GM18873 (cell line): Measurements from ENCODE around the gene UST.
"Not testable (repeated sequence)": the region's sequence is repeated elsewhere in the genome, so short reads cannot be mapped to it uniquely, and the experiment has no call there.

ENCODE experiments used
- ATAC-seq: cut with Tn5 transposase; IDR thresholded peaks from one replicate; pipeline ENCODE4 v1.9.1; 2021; ENCODE audit warnings: mild to moderate bottlenecking, moderate library complexity, moderate number of reproducible peaks; ENCODE audit not compliant: unreplicated experiment, low FRiP score

UST gene

DNA sequence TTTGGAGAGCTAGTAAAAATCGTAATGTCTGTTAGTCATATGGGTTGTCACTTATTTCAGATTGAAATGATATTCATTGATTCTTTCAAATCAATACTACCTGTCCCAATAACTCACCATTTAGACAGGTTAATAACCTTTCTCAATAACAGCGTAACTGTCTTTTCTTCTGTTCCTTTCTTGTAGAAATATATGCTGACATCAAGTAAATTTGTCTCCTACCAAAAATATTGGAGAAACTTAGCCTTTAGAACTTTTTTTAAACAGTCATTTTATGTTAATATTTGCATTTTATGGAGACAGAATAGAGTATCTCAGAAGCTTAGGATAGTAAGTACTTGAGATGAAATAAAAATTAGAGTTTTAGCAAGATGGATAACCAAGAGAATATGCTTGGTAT is 278.2 kb downstream of the UST start:
- no peak for ATAC-seq

DNA sequence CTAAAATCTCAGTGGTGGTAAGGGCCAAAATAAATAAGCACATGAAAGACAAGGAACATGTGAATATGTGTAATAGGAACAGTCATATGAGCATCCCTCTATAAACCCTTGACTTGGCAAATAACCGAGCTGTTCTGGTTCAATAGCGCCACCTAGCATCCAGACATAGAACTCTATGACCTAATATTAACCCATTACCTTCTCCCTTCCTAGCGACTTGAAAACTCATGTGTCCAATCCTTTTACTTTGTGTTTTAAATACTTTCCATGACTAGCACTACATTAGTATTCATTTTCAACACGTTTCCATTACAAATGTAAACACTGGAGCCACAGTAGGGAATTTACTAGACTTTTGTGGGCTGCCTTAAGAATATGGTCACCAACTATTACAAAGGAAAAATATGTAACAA is 279.7 kb downstream of the UST start:
- ATAC-seq = no peak

GRCh38 chr6:149027484-149027883 is 280.7 kb downstream of the UST start:
- ATAC-seq = no peak

- no peak for ATAC-seq
Measured at GRCh38 chr6:149028767-149029405, 282.1 kb downstream of the UST start.

GRCh38 chr6:149031201-149031858 is 284.5 kb downstream of the UST start:
- ATAC-seq = no peak

- peak; percentile 23 for ATAC-seq
Measured at GRCh38 chr6:149031859-149032598, 285.2 kb downstream of the UST start.

DNA sequence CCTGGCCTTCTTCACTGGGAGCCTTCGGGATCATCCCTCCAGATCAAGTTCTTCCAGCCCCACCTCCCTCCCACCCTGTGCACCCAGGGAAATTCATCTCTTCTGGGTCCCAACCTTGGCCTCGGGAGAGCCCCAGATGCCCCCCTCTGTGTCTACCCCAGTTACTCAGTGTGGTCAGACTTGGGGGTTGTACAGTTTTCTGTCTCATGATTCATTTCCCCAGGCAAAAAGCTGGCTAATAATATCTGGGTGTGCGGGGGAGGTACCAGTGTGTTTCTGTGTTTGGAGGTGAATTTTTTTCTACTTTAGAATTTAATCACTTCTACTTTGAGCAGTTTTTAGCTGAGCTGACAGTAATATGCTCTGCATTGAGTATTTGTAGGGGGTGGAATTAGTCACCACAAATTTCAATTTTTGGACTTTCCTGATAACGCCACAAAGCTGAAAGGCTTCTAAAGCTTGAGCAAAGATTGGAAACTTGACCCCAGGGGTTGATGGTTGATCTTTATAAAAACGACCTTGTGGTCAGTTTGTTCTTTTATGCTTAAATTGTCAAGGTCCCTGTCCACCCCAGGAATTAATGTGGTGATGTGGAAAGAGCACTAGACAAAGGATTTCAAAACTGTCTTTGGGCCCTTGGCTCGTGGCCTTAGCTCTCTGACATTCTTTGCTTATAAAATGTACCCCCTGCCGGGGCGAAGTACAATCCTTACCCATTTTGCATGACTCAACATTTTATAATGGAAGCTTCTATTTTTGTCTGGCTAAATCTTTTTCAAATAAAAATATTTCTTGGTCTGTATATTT is 286.0 kb downstream of the UST start:
- ATAC-seq = peak; percentile 79

GRCh38 chr6:149033454-149033853 is 286.6 kb downstream of the UST start:
- ATAC-seq = no peak

GRCh38 chr6:149035766-149036165 is 288.9 kb downstream of the UST start:
- ATAC-seq = no peak

GRCh38 chr6:149037051-149037671 is 290.3 kb downstream of the UST start:
- ATAC-seq = no peak

- ATAC-seq = not testable (repeated sequence)
Measured at GRCh38 chr6:149039025-149039424, 292.2 kb downstream of the UST start.

DNA sequence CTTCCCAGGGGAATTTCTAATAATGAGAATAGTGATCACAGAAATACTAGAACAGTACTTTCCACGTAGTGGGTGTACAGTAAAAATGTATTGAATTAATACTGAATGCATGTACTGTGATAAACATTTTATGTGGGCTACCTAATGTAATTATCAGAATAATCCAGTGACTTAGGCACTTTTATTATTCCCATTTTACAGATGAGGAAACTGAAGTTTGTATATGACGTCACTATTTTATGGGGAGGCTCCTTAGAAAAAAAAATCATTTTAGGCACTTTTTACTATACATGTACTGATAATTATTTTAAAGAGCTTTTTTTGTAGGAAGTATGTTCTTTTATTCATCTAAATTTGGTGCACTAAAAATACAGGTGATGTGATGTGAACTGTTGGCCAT is 295.1 kb downstream of the UST start:
- ATAC-seq = no peak

DNA sequence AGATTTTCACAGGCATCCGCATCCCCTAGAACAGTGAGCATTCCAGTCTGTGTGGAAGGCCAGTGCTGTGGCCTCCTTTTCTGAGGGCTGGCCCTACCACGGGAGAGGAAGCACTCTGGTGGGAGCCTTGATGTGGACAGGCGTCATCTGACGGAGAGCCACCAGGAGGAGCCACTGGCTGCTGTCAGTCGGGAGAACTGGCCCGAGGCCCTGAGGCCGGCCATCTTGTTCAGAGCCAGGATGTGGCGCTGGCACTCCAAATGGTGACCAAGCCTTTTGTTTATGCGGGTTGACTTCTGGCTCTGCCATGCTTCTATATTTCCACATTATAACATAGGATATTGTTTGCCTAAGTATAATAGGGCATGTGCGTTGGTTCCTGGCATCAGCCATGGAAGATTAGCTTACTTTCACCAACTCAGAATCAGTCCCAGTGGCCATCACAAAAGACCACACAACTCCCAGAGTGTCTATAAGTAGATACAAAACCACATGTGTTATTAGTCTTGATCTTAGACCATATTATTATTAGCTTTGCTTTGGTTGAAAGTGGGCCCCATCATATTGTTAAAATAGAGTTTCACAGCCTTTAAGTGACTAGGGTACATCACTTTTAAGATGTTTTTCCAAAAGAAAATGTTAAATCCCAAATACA is 296.8 kb downstream of the UST start:
- ATAC-seq = no peak

DNA sequence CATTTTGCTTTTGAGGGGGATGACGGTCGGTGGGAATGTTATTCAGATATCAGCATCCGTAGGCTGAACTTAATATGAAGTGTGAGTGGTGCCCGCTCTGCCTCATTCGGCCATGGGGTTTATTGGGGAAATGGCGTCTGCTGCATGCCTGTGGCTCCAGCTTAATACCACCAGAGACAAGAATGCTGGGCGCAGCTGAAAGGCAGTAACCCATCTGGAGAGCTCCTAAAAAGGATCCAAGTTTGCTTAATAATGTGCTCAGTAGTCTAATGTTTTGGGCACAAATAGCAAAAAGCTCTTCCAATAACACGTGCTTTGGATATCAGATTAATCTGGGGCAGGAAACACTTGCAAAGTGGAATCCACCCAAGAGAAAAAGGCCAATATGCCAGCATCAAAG is 297.7 kb downstream of the UST start:
- no peak for ATAC-seq

- peak; percentile 67 for ATAC-seq
Measured at GRCh38 chr6:149045404-149045803, 298.6 kb downstream of the UST start.

GRCh38 chr6:149046164-149046821 is 299.5 kb downstream of the UST start:
- no peak for ATAC-seq

GRCh38 chr6:149046822-149047246 is 300.0 kb downstream of the UST start:
- peak; percentile 61 for ATAC-seq

DNA sequence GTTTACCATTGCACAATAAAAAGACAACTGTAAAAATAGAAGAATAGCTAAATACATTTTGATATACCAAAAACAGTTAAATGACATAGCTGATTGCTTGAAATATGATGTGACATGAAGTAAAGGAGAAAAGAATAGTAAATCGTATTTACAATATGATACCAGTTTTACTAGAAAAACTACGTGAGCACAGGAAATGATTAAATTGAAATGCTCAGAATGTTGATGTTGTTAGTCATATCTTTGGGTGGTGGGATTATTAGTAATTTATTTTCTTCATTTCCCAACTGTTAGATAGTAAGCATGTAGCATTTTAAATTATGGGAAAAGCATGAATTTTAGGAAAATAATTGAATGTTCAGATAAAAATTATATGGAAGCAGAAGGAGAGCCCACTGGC is 302.4 kb downstream of the UST start:
- ATAC-seq = no peak

DNA sequence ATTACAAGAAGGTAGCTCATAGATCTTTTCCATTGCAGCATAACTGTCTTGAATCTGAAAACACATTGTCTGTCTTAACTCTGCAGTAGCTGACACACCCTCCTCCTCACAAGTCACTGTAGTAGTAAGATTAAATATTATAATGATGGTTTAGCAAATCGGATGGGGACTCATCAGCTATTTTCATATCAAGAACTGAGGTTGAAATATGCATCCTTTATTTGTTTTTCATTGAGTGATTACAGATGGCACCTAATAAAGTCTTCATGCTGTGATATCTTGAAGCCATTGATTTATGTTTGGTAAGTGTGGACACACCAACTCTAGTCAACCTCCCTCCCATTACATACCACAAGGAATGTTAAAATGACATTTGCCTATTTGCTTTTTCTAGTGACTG is 303.3 kb downstream of the UST start:
- ATAC-seq = no peak
